Uterus (tissue), 2 donors: ENCODE measurements around the gene FAM241A.

Experiments used
- POLR2A ChIP-seq, 2 donors: fragments of 450-650 bp; IDR thresholded peaks; one replicate each; pipeline ENCODE4 v1.6.1; 2016; ENCODE audit warnings: antibody characterized with exemption in 2 of 2, mild to moderate bottlenecking in 1 of 2, moderate library complexity in 1 of 2
- TF ChIP-seq, protein P1 (sequence below), 4 experiments: fragments of 200-600 bp in 2 of 4; fragments of 450-650 bp in 2 of 4; sonication (generic) in 2 of 4; IDR thresholded peaks; one replicate each; pipeline ENCODE4 v1.5.1; 2016 to 2019; ENCODE audit warnings: antibody characterized with exemption in 4 of 4, mild to moderate bottlenecking in 2 of 4, moderate library complexity in 1 of 4

GRCh38 chr4:112140536-112140935, 4.7 kb upstream of the FAM241A start:
- TF ChIP-seq, protein P1, sequence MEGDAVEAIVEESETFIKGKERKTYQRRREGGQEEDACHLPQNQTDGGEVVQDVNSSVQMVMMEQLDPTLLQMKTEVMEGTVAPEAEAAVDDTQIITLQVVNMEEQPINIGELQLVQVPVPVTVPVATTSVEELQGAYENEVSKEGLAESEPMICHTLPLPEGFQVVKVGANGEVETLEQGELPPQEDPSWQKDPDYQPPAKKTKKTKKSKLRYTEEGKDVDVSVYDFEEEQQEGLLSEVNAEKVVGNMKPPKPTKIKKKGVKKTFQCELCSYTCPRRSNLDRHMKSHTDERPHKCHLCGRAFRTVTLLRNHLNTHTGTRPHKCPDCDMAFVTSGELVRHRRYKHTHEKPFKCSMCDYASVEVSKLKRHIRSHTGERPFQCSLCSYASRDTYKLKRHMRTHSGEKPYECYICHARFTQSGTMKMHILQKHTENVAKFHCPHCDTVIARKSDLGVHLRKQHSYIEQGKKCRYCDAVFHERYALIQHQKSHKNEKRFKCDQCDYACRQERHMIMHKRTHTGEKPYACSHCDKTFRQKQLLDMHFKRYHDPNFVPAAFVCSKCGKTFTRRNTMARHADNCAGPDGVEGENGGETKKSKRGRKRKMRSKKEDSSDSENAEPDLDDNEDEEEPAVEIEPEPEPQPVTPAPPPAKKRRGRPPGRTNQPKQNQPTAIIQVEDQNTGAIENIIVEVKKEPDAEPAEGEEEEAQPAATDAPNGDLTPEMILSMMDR (IDR thresholded peaks at IDR 0.05): no peak
- no peak for TF ChIP-seq POLR2A (IDR thresholded peaks at IDR 0.05)
